ENCODE measurements around the gene DTNA. TPM values are rescaled to one million over a fixed set of nuclear protein-coding genes. Genes with fewer than 3 reads are reported as not detected.
"Not testable (repeated sequence)": the region's sequence is repeated elsewhere in the genome, so short reads cannot be mapped to it uniquely, and the experiment has no call there.

Gene DTNA
- total RNA-seq, 1 experiment from 2014 or later, result not detected

- no peaks in the 10 kb centered on the region for H3K9me3 Mint-ChIP-seq (ENCODE audit: unreplicated experiment)
- BruUV-seq (replicated peaks), result no TSS peak
- POLR2A ChIA-PET, result no interaction called here
- DNase-seq (ENCODE audit: unreplicated experiment), result no peak
- H3K27me3 Mint-ChIP-seq (ENCODE audit: insufficient read depth, unreplicated experiment), result no peaks in the 10 kb centered on the region
- intact Hi-C loops (cut with micrococcal nuclease), result no loop called here
- H3K4me1 Mint-ChIP-seq (ENCODE audit: insufficient read depth, unreplicated experiment), result peaks cover 13% of the 10 kb centered on the region
- no peak overlapping the region for H3K4me3 Mint-ChIP-seq (ENCODE audit: unreplicated experiment)
- no peak for TF ChIP-seq CTCF (IDR thresholded peaks at IDR 0.05; ENCODE audit: unreplicated experiment)
- CTCF ChIA-PET, result interaction anchor here (1.6 to 6.6 kb wide), 2 partner anchors 10 to 73 kb away, joined by 3 to 44 read pairs; no protein-coding TSS in a partner anchor
- no peaks in the 10 kb centered on the region for H3K36me3 Mint-ChIP-seq (ENCODE audit: insufficient read depth, unreplicated experiment)
- H3K27ac Mint-ChIP-seq (ENCODE audit: low read depth, unreplicated experiment), result no peak overlapping the region
These were observed 24.0 kb downstream of the DTNA start for GRCh38 chr18:34734056-34734455.

- H3K27ac Mint-ChIP-seq (ENCODE audit: low read depth, unreplicated experiment); H3K4me3 Mint-ChIP-seq (ENCODE audit: unreplicated experiment); intact Hi-C loops (cut with micrococcal nuclease); BruUV-seq (replicated peaks); H3K9me3 Mint-ChIP-seq (ENCODE audit: unreplicated experiment); DNase-seq (ENCODE audit: unreplicated experiment); POLR2A ChIA-PET; H3K36me3 Mint-ChIP-seq (ENCODE audit: insufficient read depth, unreplicated experiment); H3K27me3 Mint-ChIP-seq (ENCODE audit: insufficient read depth, unreplicated experiment); H3K4me1 Mint-ChIP-seq (ENCODE audit: insufficient read depth, unreplicated experiment): not testable (repeated sequence)
- CTCF ChIA-PET, result interaction anchor here (1.6 to 6.6 kb wide), 2 partner anchors 10 to 74 kb away, joined by 3 to 44 read pairs; no protein-coding TSS in a partner anchor
These were observed 24.4 kb downstream of the DTNA start for GRCh38 chr18:34734526-34734925.

- Mint-ChIP-seq H3K4me1 (ENCODE audit: insufficient read depth, unreplicated experiment) (peaks cover 6% of the 10 kb centered on the region), H3K9me3 (ENCODE audit: unreplicated experiment) (no peaks in the 10 kb centered on the region)
- DNase-seq (ENCODE audit: unreplicated experiment), result peak; percentile 43
These were observed 28.2 kb downstream of the DTNA start for GRCh38 chr18:34738175-34738894.

GRCh38 chr18:34740101-34740500 lies 30.0 kb downstream of the DTNA start:
- Mint-ChIP-seq H3K27me3 (ENCODE audit: insufficient read depth, unreplicated experiment) (no peaks in the 10 kb centered on the region), H3K4me3 (ENCODE audit: unreplicated experiment) (no peak overlapping the region), H3K9me3 (ENCODE audit: unreplicated experiment) (no peaks in the 10 kb centered on the region), H3K36me3 (ENCODE audit: insufficient read depth, unreplicated experiment) (no peaks in the 10 kb centered on the region), H3K27ac (ENCODE audit: low read depth, unreplicated experiment) (no peak overlapping the region), H3K4me1 (ENCODE audit: insufficient read depth, unreplicated experiment) (peaks cover 6% of the 10 kb centered on the region)
- no peak for TF ChIP-seq CTCF (IDR thresholded peaks at IDR 0.05; ENCODE audit: unreplicated experiment)
- DNase-seq (ENCODE audit: unreplicated experiment), result no peak
- CTCF ChIA-PET, result interaction anchor here (0.7 kb wide), 1 partner anchor 47 kb away, joined by 4 read pairs; no protein-coding TSS in a partner anchor
- BruUV-seq (replicated peaks), result no TSS peak
- POLR2A ChIA-PET, result no interaction called here
- intact Hi-C loops (cut with micrococcal nuclease), result no loop called here

More at GRCh38 chr18:34738175-34738894, 28.2 kb downstream of the DTNA start:
- intact Hi-C loops (cut with micrococcal nuclease), result no loop called here
- ChIA-PET CTCF (interaction anchor here (0.5 to 1.8 kb wide), 7 partner anchors 10 to 899 kb away, joined by 3 to 11 read pairs (median 4); no protein-coding TSS in a partner anchor), POLR2A (interaction anchor here (0.5 to 1.0 kb wide), 3 partner anchors 31 to 79 kb away, joined by 3 to 4 read pairs (median 3); no protein-coding TSS in a partner anchor)
- H3K27me3 Mint-ChIP-seq (ENCODE audit: insufficient read depth, unreplicated experiment), result no peaks in the 10 kb centered on the region
- H3K27ac Mint-ChIP-seq (ENCODE audit: low read depth, unreplicated experiment), result peak overlapping the region; percentile 2
- no TSS peak for BruUV-seq (replicated peaks)
- no peaks in the 10 kb centered on the region for H3K36me3 Mint-ChIP-seq (ENCODE audit: insufficient read depth, unreplicated experiment)
- peak overlapping the region; percentile 8 for H3K4me3 Mint-ChIP-seq (ENCODE audit: unreplicated experiment)
- TF ChIP-seq CTCF (IDR thresholded peaks at IDR 0.05; ENCODE audit: unreplicated experiment), result no peak
